Left hindlimb (tissue), 1 donor: ENCODE data around the gene HES1.

Source experiments
- DNase-seq: peaks from one replicate; pipeline ENCODE4 v3.0.0-alpha.2; 2018

HES1 gene

GRCh38 chr3:194103505-194103904 lies 32.4 kb upstream of the HES1 start:
- DNase-seq = no peak

- DNase-seq = peak; percentile 45
Observed at GRCh38 chr3:194103983-194104751, 31.8 kb upstream of the HES1 start.

- DNase-seq = no peak
Observed at GRCh38 chr3:194105292-194105691, 30.7 kb upstream of the HES1 start.

- no peak for DNase-seq
Observed at GRCh38 chr3:194107107-194107506, 28.8 kb upstream of the HES1 start.

- no peak for DNase-seq
Observed at GRCh38 chr3:194109192-194109863, 26.6 kb upstream of the HES1 start.

GRCh38 chr3:194110483-194110882 lies 25.5 kb upstream of the HES1 start:
- DNase-seq = no peak

GRCh38 chr3:194111336-194111735 lies 24.6 kb upstream of the HES1 start:
- no peak for DNase-seq

GRCh38 chr3:194112120-194113106 lies 23.5 kb upstream of the HES1 start:
- no peak for DNase-seq

GRCh38 chr3:194114123-194114522 lies 21.8 kb upstream of the HES1 start:
- DNase-seq = no peak

- no peak for DNase-seq
Observed at GRCh38 chr3:194117104-194117845, 18.7 kb upstream of the HES1 start.

- no peak for DNase-seq
Observed at GRCh38 chr3:194118920-194119319, 17.0 kb upstream of the HES1 start.

GRCh38 chr3:194119831-194120590 lies 15.9 kb upstream of the HES1 start:
- no peak for DNase-seq

- no peak for DNase-seq
Observed at GRCh38 chr3:194120789-194121770, 14.9 kb upstream of the HES1 start.

- DNase-seq = no peak
Observed at GRCh38 chr3:194121891-194122631, 13.9 kb upstream of the HES1 start.

- DNase-seq = no peak
Observed at GRCh38 chr3:194123726-194124125, 12.2 kb upstream of the HES1 start.

GRCh38 chr3:194124193-194124592 lies 11.8 kb upstream of the HES1 start:
- no peak for DNase-seq

- no peak for DNase-seq
Observed at GRCh38 chr3:194125442-194125841, 10.5 kb upstream of the HES1 start.

GRCh38 chr3:194126790-194127189 lies 9.2 kb upstream of the HES1 start:
- no peak for DNase-seq

GRCh38 chr3:194128202-194128918 lies 7.6 kb upstream of the HES1 start:
- DNase-seq = no peak
